ENCODE data around the gene PTPRE. TPM values are rescaled to one million over a fixed set of nuclear protein-coding genes. Genes with fewer than 3 reads are reported as not detected.

PTPRE gene
- total RNA-seq, 2 donors from 2014 or later, result 11.3 to 23.5 TPM

- no peak overlapping the region for H3K4me3 ChIP-seq
- H3K36me3 ChIP-seq, result no peaks in the 10 kb centered on the region
- H3K27ac ChIP-seq, result peak overlapping the region in 1 of 2 donors; percentile 54
- H3K4me1 ChIP-seq, result peaks cover 0 to 41% of the 10 kb centered on the region in 2 donors
- DNase-seq (ENCODE audit: low spot score), result no peak
- TF ChIP-seq CTCF (IDR thresholded peaks at IDR 0.05), result no peak
- no peaks in the 10 kb centered on the region for H3K27me3 ChIP-seq
- H3K9me3 ChIP-seq, result peaks cover 0 to 12% of the 10 kb centered on the region in 2 donors
Measured at GRCh38 chr10:127976286-127976685, 69.4 kb downstream of the PTPRE start.

GRCh38 chr10:127976701-127977356, 69.9 kb downstream of the PTPRE start:
- no peaks in the 10 kb centered on the region for H3K36me3 ChIP-seq
- no peak for TF ChIP-seq CTCF (IDR thresholded peaks at IDR 0.05)
- H3K27ac ChIP-seq, result peak overlapping the region; percentile 54 to 65
- H3K4me3 ChIP-seq, result no peak overlapping the region
- no peaks in the 10 kb centered on the region for H3K27me3 ChIP-seq
- peaks cover 0 to 12% of the 10 kb centered on the region in 2 donors for H3K9me3 ChIP-seq
- no peak for DNase-seq (ENCODE audit: low spot score)
- H3K4me1 ChIP-seq, result peaks cover 0 to 41% of the 10 kb centered on the region in 2 donors

- peak; percentile 83 for DNase-seq (ENCODE audit: low spot score)
- H3K4me3 ChIP-seq, result peak overlapping the region in 1 of 2 donors; percentile 8
- H3K27me3 ChIP-seq, result no peaks in the 10 kb centered on the region
- H3K9me3 ChIP-seq, result peaks cover 0 to 12% of the 10 kb centered on the region in 2 donors
- peaks cover 0 to 41% of the 10 kb centered on the region in 2 donors for H3K4me1 ChIP-seq
- no peaks in the 10 kb centered on the region for H3K36me3 ChIP-seq
- peak overlapping the region; percentile 54 to 65 for H3K27ac ChIP-seq
- TF ChIP-seq CTCF (IDR thresholded peaks at IDR 0.05), result no peak
Measured at GRCh38 chr10:127977357-127978009, 70.6 kb downstream of the PTPRE start.

GRCh38 chr10:127978481-127978880, 71.6 kb downstream of the PTPRE start:
- Histone ChIP-seq H3K9me3 (peaks cover 0 to 12% of the 10 kb centered on the region in 2 donors), H3K36me3 (no peaks in the 10 kb centered on the region), H3K4me1 (peaks cover 0 to 51% of the 10 kb centered on the region in 2 donors), H3K27me3 (no peaks in the 10 kb centered on the region), H3K27ac (peak overlapping the region; percentile 54 to 65), H3K4me3 (no peak overlapping the region)
- TF ChIP-seq CTCF (IDR thresholded peaks at IDR 0.05), result no peak
- no peak for DNase-seq (ENCODE audit: low spot score)

GRCh38 chr10:127979045-127979444, 72.1 kb downstream of the PTPRE start:
- Histone ChIP-seq H3K4me1 (peaks cover 0 to 48% of the 10 kb centered on the region in 2 donors), H3K4me3 (no peak overlapping the region)
- TF ChIP-seq CTCF (IDR thresholded peaks at IDR 0.05), result no peak

More at GRCh38 chr10:127979045-127979444, 72.1 kb downstream of the PTPRE start:
- no peak for DNase-seq (ENCODE audit: low spot score)
- Histone ChIP-seq H3K27ac (peak overlapping the region in 1 of 2 donors; percentile 54), H3K27me3 (no peaks in the 10 kb centered on the region), H3K9me3 (peaks cover 0 to 12% of the 10 kb centered on the region in 2 donors), H3K36me3 (no peaks in the 10 kb centered on the region)

All from right atrium auricular region (tissue), 2 donors.